ENCODE measurements around the gene UBE2E2. TPM values are rescaled to one million over a fixed set of nuclear protein-coding genes. Genes with fewer than 3 reads are reported as not detected.
A peak's percentile ranks its signal among the peaks of the same experiment; 100 is the strongest.

UBE2E2 gene
- total RNA-seq, 1 donor from 2014 or later = 50.8 TPM

GRCh38 chr3:23161896-23162570 is 41.1 kb upstream of the UBE2E2 start:
- H3K36me3 ChIP-seq = no peaks in the 10 kb centered on the region
- no peaks in the 10 kb centered on the region for H3K27me3 ChIP-seq (ENCODE audit: low read depth)
- H3K4me1 ChIP-seq = no peaks in the 10 kb centered on the region
- no peak overlapping the region for H3K4me3 ChIP-seq
- peak; percentile 48 to 64 for ATAC-seq
- no peak for TF ChIP-seq CTCF (IDR thresholded peaks at IDR 0.05)
- intact Hi-C loops (cut with DNase I) = no loop called here
- H3K27ac ChIP-seq = no peak overlapping the region
- H3K9me3 ChIP-seq = no peaks in the 10 kb centered on the region
- DNase-seq = no peak

GRCh38 chr3:23162934-23163333 is 40.2 kb upstream of the UBE2E2 start:
- intact Hi-C loops (cut with DNase I) = no loop called here
- Histone ChIP-seq H3K9me3 (no peaks in the 10 kb centered on the region), H3K4me3 (no peak overlapping the region), H3K27me3 (ENCODE audit: low read depth) (no peaks in the 10 kb centered on the region), H3K27ac (no peak overlapping the region), H3K36me3 (no peaks in the 10 kb centered on the region), H3K4me1 (no peaks in the 10 kb centered on the region)
- no peak for TF ChIP-seq CTCF (IDR thresholded peaks at IDR 0.05)
- ATAC-seq (peak in 1 of 2 donors; percentile 42), DNase-seq (no peak)

- ATAC-seq (no peak), DNase-seq (no peak)
- intact Hi-C loops (cut with DNase I) = no loop called here
These were observed 38.4 kb upstream of the UBE2E2 start for GRCh38 chr3:23164746-23165145.

GRCh38 chr3:23165571-23165970 is 37.6 kb upstream of the UBE2E2 start:
- intact Hi-C loops (cut with DNase I) = no loop called here
- ATAC-seq (no peak), DNase-seq (no peak)
- Histone ChIP-seq H3K27ac (no peak overlapping the region), H3K4me3 (no peak overlapping the region), H3K27me3 (ENCODE audit: low read depth) (no peaks in the 10 kb centered on the region), H3K9me3 (no peaks in the 10 kb centered on the region), H3K36me3 (no peaks in the 10 kb centered on the region), H3K4me1 (no peaks in the 10 kb centered on the region)
- TF ChIP-seq CTCF (IDR thresholded peaks at IDR 0.05) = no peak

More at GRCh38 chr3:23164746-23165145, 38.4 kb upstream of the UBE2E2 start:
- TF ChIP-seq CTCF (IDR thresholded peaks at IDR 0.05) = no peak
- Histone ChIP-seq H3K4me3 (no peak overlapping the region), H3K4me1 (no peaks in the 10 kb centered on the region), H3K36me3 (no peaks in the 10 kb centered on the region), H3K27me3 (ENCODE audit: low read depth) (no peaks in the 10 kb centered on the region), H3K9me3 (no peaks in the 10 kb centered on the region), H3K27ac (no peak overlapping the region)

- H3K36me3 ChIP-seq = no peaks in the 10 kb centered on the region
- H3K9me3 ChIP-seq = no peaks in the 10 kb centered on the region
- no peak overlapping the region for H3K27ac ChIP-seq
- H3K27me3 ChIP-seq (ENCODE audit: low read depth) = no peaks in the 10 kb centered on the region
- H3K4me3 ChIP-seq = no peak overlapping the region
- TF ChIP-seq CTCF (IDR thresholded peaks at IDR 0.05) = no peak
- H3K4me1 ChIP-seq = no peaks in the 10 kb centered on the region
- no peak for ATAC-seq
- intact Hi-C loops (cut with DNase I) = no loop called here
- DNase-seq = no peak
These were observed 36.9 kb upstream of the UBE2E2 start for GRCh38 chr3:23166276-23166675.

All from lower lobe of right lung (tissue), 2 donors.